Measurements from ENCODE around the gene MED13L. TPM values are rescaled to one million over a fixed set of nuclear protein-coding genes. Genes with fewer than 3 reads are reported as not detected.
A peak's percentile ranks its signal among the peaks of the same experiment; 100 is the strongest.

The MED13L gene
- 193 TPM for total RNA-seq

DNA sequence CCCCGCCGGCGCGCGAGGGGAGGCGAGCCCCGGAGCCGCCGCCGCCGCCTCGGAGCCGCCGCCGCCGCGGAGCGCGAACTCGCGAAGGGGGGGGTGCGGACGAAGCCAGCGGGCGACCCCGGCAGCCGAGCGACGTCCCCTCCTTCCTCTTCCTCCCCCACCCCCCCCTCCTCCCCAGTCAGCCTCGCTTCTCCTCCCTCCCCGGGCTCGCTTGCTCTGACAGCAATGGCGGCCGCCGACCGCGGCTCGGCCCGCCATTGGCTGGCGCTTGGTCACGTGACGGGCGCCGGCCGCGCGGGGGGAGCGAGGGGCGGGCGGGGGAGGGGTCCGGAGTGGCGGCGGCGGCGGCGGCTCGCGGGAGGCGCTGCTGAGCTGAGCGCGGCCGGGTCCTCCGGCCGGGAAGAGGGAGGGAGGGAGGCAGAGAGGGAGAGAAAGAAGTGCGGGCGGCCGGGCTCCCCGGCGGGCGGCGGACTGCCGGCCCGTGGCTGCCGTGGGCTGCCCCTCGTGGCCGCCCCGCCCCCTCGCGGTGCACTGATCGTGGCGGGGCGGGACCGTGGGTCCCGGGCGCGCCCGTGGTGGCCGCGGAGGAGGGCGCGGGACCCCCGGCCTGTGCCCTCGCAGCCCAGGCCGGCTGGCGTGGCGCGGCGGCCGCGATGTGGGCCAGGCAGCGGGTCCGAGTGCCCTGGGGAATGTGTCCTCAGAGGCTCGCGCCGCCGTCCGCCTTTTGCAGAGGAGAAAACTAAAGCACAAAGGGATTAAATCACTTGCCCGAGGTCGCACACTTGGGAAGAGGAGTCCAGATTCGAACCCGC, at the start of gene MED13L:
MED13L (minus strand) TSS at position 227 of the 812 bp plus-strand sequence. CDS start 562 bp downstream, outside the sequence.
- peak; percentile 90 for ATAC-seq
- intact Hi-C loops (cut with DNase I) = loop anchor here (10.0 kb wide), 1 partner anchor 327 kb away; no protein-coding TSS in a partner anchor
- peak; percentile 93 for DNase-seq (ENCODE audit: low spot score)

DNA sequence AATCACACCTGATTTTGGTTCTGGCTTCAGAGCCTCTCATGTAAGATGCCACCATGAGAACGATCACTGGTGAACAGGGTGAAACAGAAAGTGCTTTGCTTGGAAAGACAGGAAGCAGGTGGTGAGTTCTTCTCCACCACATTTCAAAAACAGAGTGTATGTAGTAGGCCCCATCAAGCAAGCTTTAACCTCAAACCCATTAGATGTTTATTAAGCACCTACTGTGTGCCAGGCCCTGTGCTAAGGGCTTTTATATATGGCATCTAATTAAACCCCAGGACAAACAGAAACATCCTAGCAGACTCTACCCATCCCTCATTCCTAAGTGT, 47.8 kb upstream of the MED13L start:
- ATAC-seq = peak; percentile 49
- no peak for DNase-seq (ENCODE audit: low spot score)
- intact Hi-C loops (cut with DNase I) = no loop called here

DNA sequence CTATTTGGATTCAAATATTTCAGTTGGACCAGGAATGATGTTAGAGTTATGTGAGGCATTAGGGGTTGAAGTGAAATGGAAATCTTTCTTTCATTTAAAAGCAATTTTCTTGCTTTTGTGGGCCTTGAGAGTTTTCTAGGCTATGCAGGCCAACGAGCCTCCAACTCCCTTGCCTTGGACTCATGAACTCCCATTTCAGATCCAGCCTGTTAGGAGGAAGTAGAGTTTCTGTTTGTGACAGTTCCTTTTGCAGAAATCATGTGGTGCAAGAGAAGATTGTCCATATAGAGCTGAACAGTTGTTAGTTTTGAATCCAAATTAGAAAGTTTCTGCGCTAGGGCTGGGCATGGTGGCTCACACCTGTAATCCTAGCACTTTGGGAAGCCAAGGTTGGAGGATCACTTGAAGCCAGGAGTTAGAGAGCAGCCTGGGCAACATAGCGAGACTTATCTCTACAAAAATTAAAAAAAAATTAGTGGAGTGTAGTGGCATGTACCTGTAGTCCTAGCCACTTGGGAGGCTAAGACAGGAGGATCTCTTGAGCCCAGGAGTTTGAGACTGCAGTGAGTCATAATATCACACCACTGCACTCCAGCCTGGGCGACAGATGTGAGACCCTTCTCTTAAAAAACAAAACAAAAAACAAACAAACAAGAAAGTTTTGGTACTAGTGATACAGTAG, 47.3 kb upstream of the MED13L start:
- intact Hi-C loops (cut with DNase I) = no loop called here
- no peak for ATAC-seq
- DNase-seq (ENCODE audit: low spot score) = no peak

DNA sequence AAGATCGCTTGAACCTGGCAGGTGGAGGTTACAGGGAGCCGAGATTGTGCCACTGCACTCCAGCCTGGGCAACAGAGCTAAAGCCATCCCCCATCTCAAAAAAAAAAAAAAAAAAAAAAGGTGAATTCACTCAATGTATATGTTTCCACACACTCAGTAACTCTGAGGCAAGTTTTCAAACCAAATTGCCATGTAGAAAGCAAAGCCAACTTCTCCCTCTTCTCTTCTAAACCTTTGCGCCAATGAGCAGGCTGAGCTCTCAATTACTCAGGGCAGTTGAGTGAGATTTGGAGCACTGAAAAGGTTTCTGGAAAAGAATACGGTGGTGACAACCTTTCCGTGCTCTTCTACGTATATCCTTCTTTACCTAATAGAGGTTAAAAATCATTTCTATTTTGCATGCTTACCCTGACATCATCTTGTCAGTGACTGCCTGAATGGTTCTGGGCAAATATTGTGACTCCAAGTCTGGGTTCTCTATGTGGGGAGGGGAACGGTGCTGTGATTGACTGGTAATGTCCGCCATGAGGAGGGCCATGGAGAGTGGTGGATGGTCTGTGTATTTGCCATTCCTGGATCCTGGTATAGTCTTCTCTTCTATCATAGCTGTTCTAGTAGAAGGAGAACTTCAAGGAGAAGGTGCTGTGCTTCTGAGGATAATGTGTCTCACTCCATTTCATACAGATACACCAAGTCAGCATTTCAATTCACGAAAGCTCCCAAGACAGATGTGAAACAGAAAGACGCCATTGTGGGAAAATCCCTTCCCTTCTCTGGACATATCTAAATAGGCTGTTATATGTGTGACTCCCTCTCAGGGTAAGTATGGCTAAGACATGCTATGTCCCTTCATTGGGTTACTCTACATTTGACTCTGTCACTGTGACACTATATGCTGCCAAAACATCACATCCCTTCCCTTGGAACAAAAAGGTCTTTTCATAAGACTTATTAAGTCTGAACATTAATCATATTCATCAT, 46.2 kb upstream of the MED13L start:
- intact Hi-C loops (cut with DNase I) = no loop called here

DNA sequence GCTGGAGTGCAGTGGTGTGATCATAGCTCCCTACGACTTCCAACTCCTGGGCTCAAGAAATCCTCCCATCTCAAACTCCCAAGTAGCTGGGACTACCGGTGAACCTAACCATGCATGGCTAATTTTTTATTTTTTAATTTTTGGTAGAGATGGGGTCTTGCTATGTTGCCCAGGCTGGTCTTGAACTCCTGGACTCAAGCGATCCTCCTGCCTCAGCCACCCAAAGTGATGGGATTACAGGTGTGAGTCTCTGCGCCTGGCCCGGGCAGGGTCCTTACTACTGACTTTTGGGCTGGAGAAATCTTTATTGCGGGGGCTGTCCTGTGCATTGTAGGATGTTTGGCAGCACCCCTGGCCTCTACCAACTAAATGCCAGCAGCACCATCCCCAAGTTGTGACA, 44.4 kb upstream of the MED13L start:
- DNase-seq (ENCODE audit: low spot score) (no peak), ATAC-seq (no peak)
- intact Hi-C loops (cut with DNase I) = no loop called here

More for the DNA sequence above, 46.2 kb upstream of the MED13L start:
- ATAC-seq = no peak
- no peak for DNase-seq (ENCODE audit: low spot score)

DNA sequence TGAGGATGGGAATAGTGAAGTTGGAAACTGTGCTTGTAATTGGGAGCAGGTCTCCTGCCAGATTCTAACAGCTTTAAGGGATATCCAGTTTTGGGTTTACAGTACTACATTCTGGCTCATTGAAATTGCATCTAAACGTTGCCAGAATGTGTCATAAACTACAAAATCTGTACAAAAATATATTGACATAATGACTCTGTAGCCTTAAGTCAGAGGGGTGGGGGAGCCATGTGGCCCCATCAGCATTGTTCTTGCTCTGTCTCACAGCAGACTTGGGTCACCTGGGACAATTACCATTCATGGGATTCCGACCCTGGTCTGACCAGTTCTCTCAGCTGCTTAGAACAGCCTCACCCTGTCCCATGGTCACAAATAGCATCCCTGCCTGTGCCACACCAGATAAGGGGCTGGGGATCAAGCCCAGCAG, 43.3 kb upstream of the MED13L start:
- intact Hi-C loops (cut with DNase I) = no loop called here
- DNase-seq (ENCODE audit: low spot score) (no peak), ATAC-seq (no peak)

DNA sequence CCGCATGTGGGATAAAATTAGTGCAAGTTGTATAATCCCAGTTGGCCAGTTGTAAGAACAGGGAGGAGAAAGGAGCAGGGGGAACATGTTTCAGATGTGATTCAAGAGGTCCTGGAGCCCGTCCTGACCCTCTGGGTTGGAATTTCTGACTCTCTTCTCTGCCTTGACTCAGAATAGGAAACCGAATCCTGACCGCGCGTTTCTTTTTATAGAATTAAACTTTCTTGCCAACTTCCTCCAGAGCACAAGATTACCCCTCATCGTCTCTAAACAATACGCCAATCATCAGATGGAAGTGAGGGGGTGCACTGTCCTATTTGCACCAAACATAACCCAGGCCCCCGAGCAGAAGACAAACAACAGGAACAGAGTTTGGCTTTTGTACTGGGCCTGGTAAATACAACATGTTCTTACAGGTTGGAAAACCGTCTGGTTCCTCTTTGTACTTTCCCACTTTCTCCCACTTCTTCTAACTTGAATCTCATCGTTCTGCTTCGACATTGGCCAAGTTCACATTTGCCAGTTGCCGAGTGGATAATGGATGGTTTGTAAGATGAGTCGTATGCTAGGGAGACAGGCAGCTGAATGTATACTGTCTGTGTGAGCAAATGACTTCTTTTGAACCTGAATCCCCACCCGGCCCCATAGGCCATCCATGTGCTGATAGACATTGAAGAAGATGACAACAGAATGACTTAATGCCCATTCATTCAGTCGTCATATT, 42.6 kb upstream of the MED13L start:
- intact Hi-C loops (cut with DNase I) = no loop called here
- ATAC-seq (peak; percentile 96), DNase-seq (ENCODE audit: low spot score) (no peak)

- intact Hi-C loops (cut with DNase I) = no loop called here
- peak; percentile 2 for ATAC-seq
Measured at GRCh38 chr12:116319233-116319897, 41.9 kb upstream of the MED13L start.

DNA sequence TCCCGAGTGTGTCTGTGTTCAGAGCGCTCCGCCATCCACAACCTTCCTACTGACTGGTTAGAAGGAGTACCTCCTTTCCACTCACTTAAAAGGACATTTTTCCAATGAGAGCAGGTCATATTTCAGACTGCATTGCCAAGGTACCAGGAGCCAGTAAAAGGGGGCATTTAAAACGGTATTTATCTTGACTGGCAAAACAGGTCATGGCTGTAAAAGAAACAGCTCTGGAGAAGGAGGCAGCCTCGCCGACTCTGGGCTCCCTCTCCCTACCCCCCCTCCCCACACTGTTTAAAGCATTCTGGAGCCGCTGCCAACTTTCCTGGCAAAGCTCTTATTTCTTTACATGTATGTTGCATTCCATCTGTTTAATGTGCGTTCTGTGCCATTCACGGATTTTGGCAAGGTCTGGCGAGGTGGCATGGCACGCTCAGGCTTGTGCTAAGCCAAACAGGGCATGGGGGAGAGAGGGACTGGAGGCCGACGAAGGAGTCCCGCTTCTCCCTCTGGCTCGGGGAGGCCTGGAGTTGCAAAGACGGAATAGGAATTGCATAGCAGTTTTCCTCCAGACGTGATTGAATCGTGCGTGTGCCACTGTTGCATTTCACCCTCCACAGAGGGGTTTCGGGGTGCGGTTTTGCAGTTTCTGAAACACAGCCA, 41.2 kb upstream of the MED13L start:
- ATAC-seq = no peak
- intact Hi-C loops (cut with DNase I) = no loop called here
- no peak for DNase-seq (ENCODE audit: low spot score)

More at GRCh38 chr12:116319233-116319897, 41.9 kb upstream of the MED13L start:
- DNase-seq (ENCODE audit: low spot score) = no peak

DNA sequence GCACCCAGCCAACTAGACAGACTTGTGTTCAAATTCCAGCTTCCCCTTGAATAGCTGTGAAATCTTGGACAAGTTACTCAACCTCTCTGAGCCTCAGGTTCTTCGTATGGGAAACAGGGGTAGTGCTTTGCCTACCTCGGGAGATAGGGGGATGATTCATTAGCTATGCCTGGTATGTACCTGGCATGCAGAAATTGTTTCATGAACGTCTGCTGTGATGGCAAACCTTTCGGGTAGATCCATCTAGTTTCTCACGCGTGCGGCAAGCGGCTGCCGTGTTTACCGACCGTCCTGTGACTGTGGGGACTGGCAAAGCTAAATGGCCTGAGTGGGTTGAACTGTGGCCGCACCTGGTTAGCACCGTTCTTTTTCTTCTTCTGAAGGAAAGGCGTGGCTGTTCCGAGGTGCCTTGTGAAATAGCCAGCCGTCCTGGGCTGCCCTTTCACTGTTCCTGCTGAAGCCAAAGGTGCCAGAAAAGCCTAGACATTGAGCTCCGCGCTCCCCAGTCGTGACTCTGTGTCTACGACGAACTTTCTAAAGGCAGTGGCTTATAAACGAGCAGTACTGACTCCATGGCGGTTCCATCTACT, 40.6 kb upstream of the MED13L start:
- no peak for ATAC-seq
- DNase-seq (ENCODE audit: low spot score) = no peak
- intact Hi-C loops (cut with DNase I) = no loop called here

DNA sequence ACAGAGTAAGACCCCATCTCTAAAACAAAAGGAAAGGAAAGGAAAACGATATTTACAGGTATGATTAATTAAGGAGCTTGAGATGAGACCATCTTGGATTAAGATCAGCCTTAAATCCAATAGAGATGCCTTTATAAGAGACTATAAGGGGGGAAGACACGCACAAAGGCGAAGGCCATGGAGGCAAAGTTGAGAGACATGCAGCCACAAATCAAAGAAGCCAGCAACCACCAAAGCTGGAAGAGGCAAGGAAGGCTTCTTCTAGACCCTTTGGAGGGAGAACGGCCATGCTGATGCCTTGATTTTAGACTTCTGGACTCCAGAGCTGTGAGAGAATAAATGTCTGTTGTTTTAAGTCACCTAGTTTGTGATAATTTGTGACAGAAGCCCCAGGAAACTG, 39.6 kb upstream of the MED13L start:
- no peak for DNase-seq (ENCODE audit: low spot score)
- intact Hi-C loops (cut with DNase I) = no loop called here
- no peak for ATAC-seq

- DNase-seq (ENCODE audit: low spot score) = no peak
- intact Hi-C loops (cut with DNase I) = no loop called here
- no peak for ATAC-seq
Measured at GRCh38 chr12:116314477-116314876, 37.0 kb upstream of the MED13L start.

- intact Hi-C loops (cut with DNase I) = no loop called here
- DNase-seq (ENCODE audit: low spot score) = no peak
- no peak for ATAC-seq
Measured at GRCh38 chr12:116313194-116313927, 35.9 kb upstream of the MED13L start.

- no peak for ATAC-seq
Measured at GRCh38 chr12:116310082-116310481, 32.6 kb upstream of the MED13L start.

DNA sequence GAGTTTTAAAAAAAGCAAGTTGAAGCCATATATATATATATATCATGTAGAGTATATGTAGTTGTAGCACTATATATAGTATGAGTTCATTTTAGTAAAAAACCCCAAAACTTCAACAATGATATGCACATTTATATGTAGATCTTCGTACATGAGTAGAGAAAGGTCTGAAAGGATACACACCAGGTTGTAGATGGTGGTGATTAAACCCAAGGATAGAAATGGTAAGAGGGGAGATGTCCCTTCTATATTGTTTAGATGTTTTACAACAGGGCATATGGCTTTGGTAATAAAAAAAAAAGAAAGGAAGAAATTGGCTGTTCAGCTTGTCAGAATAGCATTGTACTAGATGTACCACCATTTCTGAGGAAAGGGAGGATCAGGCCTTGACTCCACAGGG, 31.9 kb upstream of the MED13L start:
- ATAC-seq = no peak
- no peak for DNase-seq (ENCODE audit: low spot score)
- intact Hi-C loops (cut with DNase I) = no loop called here

More at GRCh38 chr12:116310082-116310481, 32.6 kb upstream of the MED13L start:
- DNase-seq (ENCODE audit: low spot score) = no peak
- intact Hi-C loops (cut with DNase I) = no loop called here

DNA sequence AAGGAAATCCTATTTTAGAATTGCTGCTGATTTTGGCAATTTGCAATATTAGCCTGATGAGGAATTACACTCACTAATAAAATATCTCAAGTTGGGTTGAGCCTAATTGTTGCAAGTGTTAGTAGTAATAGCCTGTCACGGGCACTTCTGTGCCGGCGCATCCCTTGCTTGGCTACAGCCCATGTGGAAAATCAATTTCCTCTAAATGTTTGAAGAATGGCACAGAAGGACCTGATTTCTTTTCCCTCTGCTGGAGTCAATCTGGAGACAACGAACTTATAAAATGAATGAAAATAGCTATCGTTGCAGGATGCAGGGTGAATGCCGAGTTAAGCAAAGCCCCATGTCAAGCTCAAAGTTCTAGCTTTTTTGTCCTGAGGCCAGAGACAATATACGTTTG, 31.2 kb upstream of the MED13L start:
- DNase-seq (ENCODE audit: low spot score) = no peak
- no peak for ATAC-seq
- intact Hi-C loops (cut with DNase I) = no loop called here

GRCh38 chr12:116306968-116307367, 29.5 kb upstream of the MED13L start:
- intact Hi-C loops (cut with DNase I) = no loop called here
- DNase-seq (ENCODE audit: low spot score) = no peak
- no peak for ATAC-seq

Data from sciatic nerve (tissue), 2 donors.